T-helper 1 cell treated with Interleukin-12 subunit alpha and Interleukin-12 subunit beta and Interleukin-4 antibody, amounts not matched to agents 30 μg/mL and 1 μg/mL, for 36 hours (primary cell): Measurements from ENCODE around the gene PTPRB.

ENCODE experiments used
- H3K27ac Mint-ChIP-seq: one replicate; pipeline ENCODE4 v1.8.0; 2021; ENCODE audit warnings: mild to moderate bottlenecking, mixed read lengths
- H3K27me3 Mint-ChIP-seq: one replicate; pipeline ENCODE4 v1.8.0; 2021; ENCODE audit warnings: low read depth, mixed read lengths
- H3K36me3 Mint-ChIP-seq: one replicate; pipeline ENCODE4 v1.8.0; 2021; ENCODE audit warnings: low read depth, mixed read lengths
- H3K4me1 Mint-ChIP-seq: one replicate; pipeline ENCODE4 v1.8.0; 2021; ENCODE audit warnings: low read depth, mixed read lengths
- H3K4me3 Mint-ChIP-seq: one replicate; pipeline ENCODE4 v1.8.0; 2021; ENCODE audit warnings: mild to moderate bottlenecking, moderate library complexity, mixed read lengths
- H3K9me3 Mint-ChIP-seq: one replicate; pipeline ENCODE4 v1.8.0; 2021; ENCODE audit warnings: mixed read lengths

Gene PTPRB

GRCh38 chr12:70657616-70658286, 20.5 kb upstream of the PTPRB start:
- Mint-ChIP-seq H3K27me3 (no peaks in the 10 kb centered on the region), H3K9me3 (no peaks in the 10 kb centered on the region), H3K4me3 (no peak overlapping the region), H3K4me1 (peaks cover 2% of the 10 kb centered on the region), H3K36me3 (no peaks in the 10 kb centered on the region), H3K27ac (no peak overlapping the region)

GRCh38 chr12:70652451-70652850, 15.2 kb upstream of the PTPRB start:
- H3K27ac Mint-ChIP-seq, result no peak overlapping the region
- no peaks in the 10 kb centered on the region for H3K27me3 Mint-ChIP-seq
- H3K4me3 Mint-ChIP-seq, result no peak overlapping the region
- H3K4me1 Mint-ChIP-seq, result no peaks in the 10 kb centered on the region
- H3K36me3 Mint-ChIP-seq, result no peaks in the 10 kb centered on the region
- no peaks in the 10 kb centered on the region for H3K9me3 Mint-ChIP-seq

DNA sequence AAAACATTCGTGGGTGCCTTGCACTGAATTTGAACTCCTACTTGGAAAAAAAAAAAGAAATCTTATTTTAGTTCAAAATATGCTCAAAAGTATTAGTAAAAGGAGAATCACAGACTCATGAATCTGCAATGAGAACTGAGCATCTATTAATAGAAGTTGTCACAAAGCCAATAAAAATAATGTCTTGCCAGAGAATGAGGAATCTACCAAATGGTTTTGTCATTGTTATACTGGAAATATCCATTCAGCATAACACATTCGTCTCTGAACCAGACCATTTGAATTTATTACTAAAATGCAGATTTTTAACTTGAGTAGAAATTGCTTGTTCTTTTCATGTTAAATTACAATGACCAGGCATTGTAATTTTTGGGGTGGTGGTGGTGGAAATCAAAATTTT, 11.6 kb upstream of the PTPRB start:
- Mint-ChIP-seq H3K4me3 (no peak overlapping the region), H3K9me3 (no peaks in the 10 kb centered on the region), H3K27ac (no peak overlapping the region), H3K27me3 (peaks cover 3% of the 10 kb centered on the region), H3K36me3 (no peaks in the 10 kb centered on the region), H3K4me1 (peaks cover 4% of the 10 kb centered on the region)

GRCh38 chr12:70648191-70648590, 11.0 kb upstream of the PTPRB start:
- H3K27me3 Mint-ChIP-seq, result peaks cover 3% of the 10 kb centered on the region
- H3K36me3 Mint-ChIP-seq, result no peaks in the 10 kb centered on the region
- H3K9me3 Mint-ChIP-seq, result no peaks in the 10 kb centered on the region
- peaks cover 4% of the 10 kb centered on the region for H3K4me1 Mint-ChIP-seq
- H3K27ac Mint-ChIP-seq, result no peak overlapping the region
- no peak overlapping the region for H3K4me3 Mint-ChIP-seq

DNA sequence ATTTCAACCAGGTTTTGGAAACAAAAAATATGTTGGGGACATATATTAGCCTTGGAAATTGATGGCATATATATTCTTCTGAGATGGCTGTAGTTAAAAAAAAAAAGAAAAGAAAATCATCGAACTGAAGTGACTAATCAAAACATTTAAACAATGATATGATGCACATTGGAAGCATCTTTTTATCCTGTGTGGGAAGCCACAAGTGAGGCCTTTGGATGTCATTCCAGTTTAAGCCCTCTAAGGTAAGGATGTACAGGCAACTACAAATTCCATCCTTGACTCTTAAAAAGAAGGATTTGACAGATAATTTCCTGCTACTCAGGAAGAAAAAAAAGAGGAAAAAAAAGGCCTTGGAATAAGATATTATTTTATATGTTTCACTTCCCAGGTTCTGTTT, 9.6 kb upstream of the PTPRB start:
- H3K27ac Mint-ChIP-seq, result no peak overlapping the region
- H3K36me3 Mint-ChIP-seq, result no peaks in the 10 kb centered on the region
- H3K27me3 Mint-ChIP-seq, result peaks cover 5% of the 10 kb centered on the region
- H3K4me3 Mint-ChIP-seq, result no peak overlapping the region
- peaks cover 4% of the 10 kb centered on the region for H3K4me1 Mint-ChIP-seq
- no peaks in the 10 kb centered on the region for H3K9me3 Mint-ChIP-seq

GRCh38 chr12:70645494-70646317, 8.5 kb upstream of the PTPRB start:
- peaks cover 7% of the 10 kb centered on the region for H3K27me3 Mint-ChIP-seq
- H3K9me3 Mint-ChIP-seq, result no peaks in the 10 kb centered on the region
- peaks cover 4% of the 10 kb centered on the region for H3K4me1 Mint-ChIP-seq
- H3K27ac Mint-ChIP-seq, result no peak overlapping the region
- H3K36me3 Mint-ChIP-seq, result no peaks in the 10 kb centered on the region
- H3K4me3 Mint-ChIP-seq, result no peak overlapping the region

DNA sequence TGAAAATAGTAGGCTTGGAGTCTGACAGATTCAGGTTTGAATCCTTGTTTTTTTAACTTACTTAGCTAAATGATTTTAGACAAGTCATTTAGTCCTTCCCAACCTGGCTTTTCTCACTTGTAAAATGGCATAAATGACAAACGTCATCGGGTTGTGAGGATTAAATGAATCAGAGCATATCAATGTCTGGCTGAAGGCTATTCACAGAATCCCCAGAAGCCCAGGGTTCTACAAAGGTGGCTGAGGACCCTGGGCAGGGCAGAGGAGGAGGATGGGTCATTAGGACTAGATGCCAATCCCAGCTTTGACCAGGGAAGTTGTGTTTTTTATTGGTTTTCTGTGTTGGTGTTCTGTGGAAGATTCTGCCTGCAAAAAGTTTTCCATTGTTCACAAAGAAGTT, 7.6 kb upstream of the PTPRB start:
- no peak overlapping the region for H3K4me3 Mint-ChIP-seq
- H3K36me3 Mint-ChIP-seq, result no peaks in the 10 kb centered on the region
- peaks cover 4% of the 10 kb centered on the region for H3K4me1 Mint-ChIP-seq
- H3K9me3 Mint-ChIP-seq, result no peaks in the 10 kb centered on the region
- H3K27me3 Mint-ChIP-seq, result peaks cover 7% of the 10 kb centered on the region
- no peak overlapping the region for H3K27ac Mint-ChIP-seq

GRCh38 chr12:70643939-70644338, 6.7 kb upstream of the PTPRB start:
- no peak overlapping the region for H3K27ac Mint-ChIP-seq
- H3K27me3 Mint-ChIP-seq, result peaks cover 7% of the 10 kb centered on the region
- H3K4me3 Mint-ChIP-seq, result no peak overlapping the region
- no peaks in the 10 kb centered on the region for H3K36me3 Mint-ChIP-seq
- H3K4me1 Mint-ChIP-seq, result peaks cover 4% of the 10 kb centered on the region
- H3K9me3 Mint-ChIP-seq, result no peaks in the 10 kb centered on the region

- Mint-ChIP-seq H3K4me1 (peaks cover 4% of the 10 kb centered on the region), H3K27ac (no peak overlapping the region), H3K27me3 (peaks cover 7% of the 10 kb centered on the region), H3K9me3 (no peaks in the 10 kb centered on the region), H3K36me3 (no peaks in the 10 kb centered on the region), H3K4me3 (no peak overlapping the region)
These were observed 4.5 kb upstream of the PTPRB start for GRCh38 chr12:70641691-70642090.

GRCh38 chr12:70640901-70641300, 3.7 kb upstream of the PTPRB start:
- no peaks in the 10 kb centered on the region for H3K9me3 Mint-ChIP-seq
- no peaks in the 10 kb centered on the region for H3K36me3 Mint-ChIP-seq
- no peak overlapping the region for H3K27ac Mint-ChIP-seq
- peaks cover 4% of the 10 kb centered on the region for H3K27me3 Mint-ChIP-seq
- no peak overlapping the region for H3K4me3 Mint-ChIP-seq
- peaks cover under 1% of the 10 kb centered on the region for H3K4me1 Mint-ChIP-seq

- Mint-ChIP-seq H3K36me3 (no peaks in the 10 kb centered on the region), H3K27ac (no peak overlapping the region), H3K9me3 (no peaks in the 10 kb centered on the region), H3K4me3 (no peak overlapping the region), H3K4me1 (no peaks in the 10 kb centered on the region), H3K27me3 (peaks cover 3% of the 10 kb centered on the region)
These were observed 2.3 kb upstream of the PTPRB start for GRCh38 chr12:70639535-70639934.

DNA sequence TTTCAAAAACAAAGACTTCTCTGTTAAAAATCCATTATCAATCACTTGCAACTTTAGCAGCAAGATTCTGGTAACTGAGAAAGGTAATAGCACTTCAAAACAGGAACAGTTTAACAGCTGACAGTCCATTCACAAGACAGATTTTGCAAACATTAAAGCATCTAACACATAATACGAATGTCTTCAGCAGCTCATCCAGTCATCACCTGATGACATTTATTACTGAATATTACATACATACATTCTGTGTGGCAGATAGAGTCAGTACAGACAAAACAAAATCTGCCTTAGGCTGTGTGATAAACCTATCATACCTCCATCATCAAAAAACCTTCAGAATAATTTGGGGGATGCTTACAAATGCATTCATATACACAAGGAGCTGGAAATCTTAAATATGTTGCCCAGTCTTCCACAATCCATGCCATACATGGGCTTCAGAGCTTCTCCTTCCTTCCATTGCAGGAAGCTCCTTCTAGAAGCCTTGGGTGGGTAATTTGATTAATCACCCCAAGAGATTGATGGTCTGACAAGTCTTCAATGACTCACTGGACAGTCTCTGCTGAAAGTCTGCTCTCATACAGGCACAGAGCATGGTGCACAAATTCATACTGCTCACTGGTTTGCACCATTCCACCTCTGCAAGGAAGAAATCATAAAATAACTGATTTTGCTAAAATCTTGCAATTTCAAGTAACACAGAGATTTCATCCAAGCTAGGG, 1.6 kb upstream of the PTPRB start:
- H3K4me1 Mint-ChIP-seq, result no peaks in the 10 kb centered on the region
- no peaks in the 10 kb centered on the region for H3K36me3 Mint-ChIP-seq
- no peaks in the 10 kb centered on the region for H3K9me3 Mint-ChIP-seq
- H3K27ac Mint-ChIP-seq, result no peak overlapping the region
- H3K27me3 Mint-ChIP-seq, result peaks cover 3% of the 10 kb centered on the region
- H3K4me3 Mint-ChIP-seq, result no peak overlapping the region

GRCh38 chr12:70635755-70636154, 1.5 kb downstream of the PTPRB start:
- Mint-ChIP-seq H3K27me3 (no peaks in the 10 kb centered on the region), H3K9me3 (no peaks in the 10 kb centered on the region), H3K36me3 (no peaks in the 10 kb centered on the region), H3K4me3 (no peak overlapping the region), H3K27ac (no peak overlapping the region), H3K4me1 (no peaks in the 10 kb centered on the region)

DNA sequence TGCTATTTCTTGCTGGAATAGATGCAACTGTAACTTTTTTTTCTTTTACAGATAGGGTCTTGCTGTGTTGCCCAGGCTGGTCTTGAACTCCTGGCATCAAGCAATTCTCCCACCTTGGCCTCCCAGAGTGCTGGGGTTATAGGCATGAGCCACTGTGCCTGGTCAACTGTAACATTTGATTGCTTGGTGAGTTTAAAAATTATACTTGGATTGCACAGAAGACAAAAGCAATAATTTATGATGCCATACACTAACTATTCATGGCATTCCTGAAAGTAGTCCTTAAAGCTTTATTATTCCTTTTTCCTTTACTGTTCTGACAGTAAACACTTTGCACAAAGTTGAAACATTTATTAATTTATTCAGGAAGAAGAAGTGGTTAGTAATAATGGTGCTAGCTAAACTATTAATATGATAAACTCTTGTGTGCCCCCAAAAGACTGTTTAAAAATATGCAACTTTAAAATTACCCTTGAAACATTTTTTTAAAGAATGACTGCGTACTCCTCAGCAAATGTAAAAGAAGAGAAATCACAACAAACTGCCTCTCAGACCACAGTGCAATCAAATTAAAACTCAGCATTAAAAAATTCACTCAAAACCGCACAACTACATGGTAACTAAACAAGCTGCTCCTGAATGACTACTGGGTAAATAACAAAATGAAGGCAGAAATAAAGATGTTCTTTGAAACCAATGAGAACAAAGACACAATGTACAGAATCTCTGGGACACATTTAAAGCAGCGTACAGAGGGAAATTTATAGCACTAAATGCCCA, 8.3 kb downstream of the PTPRB start:
- Mint-ChIP-seq H3K9me3 (no peaks in the 10 kb centered on the region), H3K27me3 (no peaks in the 10 kb centered on the region), H3K4me1 (no peaks in the 10 kb centered on the region), H3K27ac (no peak overlapping the region), H3K36me3 (no peaks in the 10 kb centered on the region), H3K4me3 (no peak overlapping the region)
